AG09319 (cell line): ENCODE data around the gene TPRG1L.

Source experiments
- DNase-seq: peaks from one replicate; pipeline ENCODE4 v3.0.0-alpha.2; 2010; ENCODE audit warnings: low read depth; ENCODE audit errors: extremely low read depth
- CTCF ChIP-seq: IDR thresholded peaks from 2 replicates; pipeline ENCODE4 v1.5.1; 2011; ENCODE audit warnings: low read depth, mild to moderate bottlenecking, inconsistent platforms, low read length, moderate library complexity

Gene TPRG1L

GRCh38 chr1:3601743-3602142 is 23.1 kb upstream of the TPRG1L start:
- DNase-seq: no peak
- TF ChIP-seq CTCF: no peak

- DNase-seq: no peak
- TF ChIP-seq CTCF: no peak
Observed at GRCh38 chr1:3602375-3602774, 22.4 kb upstream of the TPRG1L start.

GRCh38 chr1:3603156-3603555 is 21.7 kb upstream of the TPRG1L start:
- no peak for DNase-seq
- TF ChIP-seq CTCF: no peak

- no peak for DNase-seq
- no peak for TF ChIP-seq CTCF
Observed at GRCh38 chr1:3603571-3604467, 21.0 kb upstream of the TPRG1L start.

GRCh38 chr1:3604468-3604974 is 20.3 kb upstream of the TPRG1L start:
- TF ChIP-seq CTCF: no peak
- DNase-seq: no peak

GRCh38 chr1:3604997-3605823 is 19.6 kb upstream of the TPRG1L start:
- no peak for TF ChIP-seq CTCF
- no peak for DNase-seq
